GM21619 (cell line): ENCODE data around the gene ZRANB1.

ENCODE experiments used
- ATAC-seq: cut with Tn5 transposase; IDR thresholded peaks from one replicate; pipeline ENCODE4 v1.9.1; 2021; ENCODE audit not compliant: unreplicated experiment

Gene ZRANB1

DNA sequence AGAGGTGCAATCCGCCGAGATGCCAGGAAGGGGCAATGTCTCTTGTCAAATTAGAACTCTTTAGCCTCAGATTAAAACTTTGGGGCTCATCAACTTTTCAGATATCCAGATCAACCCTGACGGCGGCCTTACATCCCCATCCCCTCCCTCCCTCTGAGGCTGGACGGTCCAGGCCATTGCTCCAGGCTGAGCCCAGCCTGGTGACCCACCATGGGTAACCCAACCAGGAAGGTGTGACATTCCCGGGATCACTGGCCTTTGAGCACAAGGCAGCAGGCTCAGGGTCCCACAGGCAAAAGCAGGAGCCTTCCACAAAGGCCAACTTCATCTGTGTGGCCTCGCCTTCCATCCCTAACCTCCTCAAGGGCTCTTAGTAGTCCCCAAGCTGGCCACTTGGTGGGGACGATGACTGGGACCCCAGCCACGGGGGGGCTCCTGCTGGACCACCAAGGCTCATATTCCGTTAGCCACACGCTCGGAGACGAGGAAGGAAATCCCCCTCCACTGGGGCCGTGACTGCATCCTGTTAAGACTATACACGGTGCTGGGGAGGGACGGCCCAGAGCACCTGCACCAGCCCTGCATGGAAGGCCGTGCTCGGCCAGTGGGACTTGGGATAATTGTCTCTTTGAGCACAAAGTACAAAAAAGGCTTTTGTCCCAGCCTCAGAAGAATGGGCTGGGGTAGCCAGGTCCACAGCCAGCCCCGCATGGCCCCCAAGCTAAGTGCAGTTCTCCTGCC, 62.8 kb downstream of the ZRANB1 start:
- no peak for ATAC-seq

GRCh38 chr10:125005312-125006187, 63.6 kb downstream of the ZRANB1 start:
- ATAC-seq = no peak

- ATAC-seq = no peak
Measured at GRCh38 chr10:125006188-125006680, 64.3 kb downstream of the ZRANB1 start.

GRCh38 chr10:125006921-125007426, 65.1 kb downstream of the ZRANB1 start:
- ATAC-seq = no peak

- no peak for ATAC-seq
Measured at GRCh38 chr10:125007436-125007835, 65.5 kb downstream of the ZRANB1 start.

DNA sequence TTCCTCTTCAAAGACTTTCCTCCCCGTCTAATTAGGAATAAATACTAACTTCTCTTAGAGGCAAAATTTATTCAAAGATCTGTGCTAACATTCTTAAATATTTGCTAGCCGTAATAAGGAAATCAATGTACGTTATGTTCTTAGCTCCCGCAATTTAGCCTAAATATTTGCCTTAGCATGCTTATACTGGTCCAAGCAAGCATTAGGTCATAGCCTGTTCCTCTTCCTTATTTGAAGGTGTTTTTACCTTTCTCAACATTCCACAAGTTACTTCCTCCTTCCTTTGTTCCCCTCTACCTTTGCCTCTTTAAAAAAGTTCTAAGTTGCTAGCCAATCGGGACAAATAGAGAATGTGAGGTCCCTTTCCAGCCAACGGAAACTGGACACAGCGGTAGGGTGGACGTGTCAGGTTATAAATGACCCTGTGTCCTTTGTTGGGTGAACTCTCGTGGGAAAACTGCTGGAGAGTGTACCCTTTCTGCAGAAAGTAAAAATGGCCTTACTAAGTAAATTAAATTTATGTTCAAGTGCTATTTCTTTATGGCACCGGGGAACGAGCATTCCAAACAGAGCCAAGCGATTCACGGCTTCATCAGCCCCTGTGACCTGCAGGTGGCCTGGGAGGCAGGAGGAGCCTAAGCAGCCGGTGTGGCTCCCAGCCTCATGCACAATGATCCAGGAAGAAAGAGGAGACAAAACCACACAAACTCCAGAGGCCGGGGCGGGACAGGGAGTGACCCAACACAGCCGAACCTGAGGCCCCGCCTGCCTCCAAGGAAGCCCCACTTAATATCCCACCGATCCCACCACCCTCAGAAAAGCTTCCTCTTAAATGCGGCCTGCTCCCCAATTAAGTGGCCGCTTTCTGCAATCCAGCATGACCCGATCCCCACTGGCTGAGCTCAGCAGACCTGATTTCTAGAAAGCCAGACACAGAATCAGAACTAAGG, 67.0 kb downstream of the ZRANB1 start:
- no peak for ATAC-seq

- no peak for ATAC-seq
Measured at GRCh38 chr10:125009661-125010161, 67.8 kb downstream of the ZRANB1 start.

DNA sequence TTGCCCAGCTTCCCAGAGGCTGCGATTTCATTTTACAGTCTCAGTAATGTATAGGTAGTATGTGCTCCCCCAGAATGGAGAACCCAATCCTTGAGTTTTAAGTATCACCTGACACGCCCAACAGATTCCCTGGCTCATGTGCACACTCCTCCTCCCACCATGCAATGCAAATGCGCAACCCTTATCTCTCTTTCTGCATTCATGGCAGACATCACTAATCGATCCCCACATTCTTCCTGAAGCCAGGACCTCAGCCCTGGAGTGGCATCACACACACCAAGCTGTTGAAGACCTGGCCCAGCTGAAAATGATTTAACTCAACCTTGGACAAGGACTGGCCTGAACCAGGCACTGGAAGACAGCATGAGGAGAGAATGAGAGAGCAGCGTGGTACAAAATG, 68.4 kb downstream of the ZRANB1 start:
- no peak for ATAC-seq

- ATAC-seq = no peak
Measured at GRCh38 chr10:125011171-125011925, 69.4 kb downstream of the ZRANB1 start.

GRCh38 chr10:125011926-125012705, 70.2 kb downstream of the ZRANB1 start:
- ATAC-seq = no peak

DNA sequence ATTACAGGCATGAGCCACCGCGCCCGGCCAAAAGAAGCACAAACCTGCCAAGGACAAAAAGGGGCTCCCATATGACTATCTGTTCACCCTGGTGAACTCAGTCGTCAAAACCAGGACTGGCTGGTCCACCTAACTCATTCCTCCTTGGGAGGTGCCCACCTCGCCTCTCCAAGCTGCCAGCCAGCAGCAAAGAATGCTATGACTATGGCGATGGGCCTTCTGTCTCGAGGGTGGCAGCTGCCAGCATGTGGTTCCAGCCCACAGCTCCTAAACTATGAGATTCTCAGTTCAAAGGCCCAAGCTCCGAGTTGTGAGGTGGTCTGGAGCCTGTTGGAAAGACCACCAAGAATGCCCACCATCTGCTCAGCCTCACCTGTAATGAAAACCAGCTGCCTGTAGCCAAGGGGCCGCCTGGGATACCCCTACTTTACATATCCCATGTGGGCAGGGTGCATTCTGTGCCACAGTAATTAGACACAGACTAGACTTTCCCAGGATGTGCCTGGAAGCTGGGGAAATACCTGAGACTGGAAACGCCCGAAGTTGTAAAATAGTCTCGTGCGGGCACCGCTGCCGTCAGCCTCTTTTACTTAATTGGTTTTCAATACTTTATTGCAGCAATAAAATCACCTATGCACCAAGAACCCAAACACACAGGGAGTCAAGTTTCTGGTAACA, 71.1 kb downstream of the ZRANB1 start:
- ATAC-seq = no peak

- no peak for ATAC-seq
Measured at GRCh38 chr10:125013529-125013872, 71.6 kb downstream of the ZRANB1 start.

DNA sequence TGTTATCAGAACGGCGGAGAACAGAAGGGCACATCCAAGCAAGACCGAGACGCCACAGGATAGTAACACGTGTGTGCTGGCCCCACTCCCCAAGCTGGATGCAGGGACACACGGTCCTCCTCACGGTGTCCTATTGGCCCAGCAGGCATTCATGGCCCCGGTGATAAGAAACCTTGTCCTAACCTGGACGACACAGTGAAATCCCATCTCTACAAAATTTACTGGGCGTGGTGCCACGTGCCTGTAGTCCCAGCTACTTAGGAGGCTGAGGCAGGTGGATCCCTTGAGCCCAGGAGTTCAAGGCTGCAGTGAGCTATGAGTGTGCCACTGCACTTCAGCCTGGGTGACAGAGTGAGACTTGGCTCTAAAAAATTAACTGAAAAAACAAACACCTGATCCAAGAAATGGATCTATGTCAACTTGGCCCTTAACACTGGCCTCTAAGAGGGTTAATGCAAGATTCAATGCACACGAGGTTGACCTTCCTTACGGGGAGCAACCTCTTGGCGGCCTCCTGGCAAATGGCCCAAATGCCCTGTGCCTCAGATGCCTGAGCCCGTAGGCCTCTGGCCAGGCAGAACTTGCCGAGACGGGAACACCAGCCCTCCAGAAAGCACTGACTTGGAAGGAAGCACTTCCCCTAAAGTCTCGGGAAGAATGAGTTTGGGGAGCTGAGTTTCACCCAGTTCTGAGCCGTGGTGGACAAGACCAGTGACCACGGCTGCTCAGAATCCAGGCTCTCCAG, 72.3 kb downstream of the ZRANB1 start:
- ATAC-seq = no peak

DNA sequence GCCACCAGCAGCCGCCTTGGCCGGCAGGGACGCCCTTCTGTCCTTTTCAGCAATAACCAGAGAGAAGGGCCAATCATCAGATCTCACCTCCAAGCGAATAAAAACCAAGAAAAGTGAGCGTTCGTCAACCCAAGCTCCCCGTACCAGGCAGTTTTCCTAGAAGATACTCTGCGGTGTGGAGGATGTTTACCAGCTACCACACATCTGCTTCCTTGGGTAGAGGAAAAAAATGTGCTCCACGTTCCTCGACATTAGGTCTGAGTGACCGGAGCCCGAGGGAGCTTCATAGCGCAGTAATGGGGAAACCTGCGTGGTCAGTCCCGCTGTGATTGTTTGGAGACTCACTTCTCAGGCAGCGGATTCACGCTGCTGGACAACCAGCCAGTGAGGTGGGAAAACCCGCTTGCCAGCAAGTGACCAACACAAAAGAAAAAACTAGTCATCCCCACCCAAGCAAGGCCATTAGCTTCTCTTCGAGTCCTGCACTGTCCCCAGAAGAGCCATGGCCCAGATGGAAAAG, 73.0 kb downstream of the ZRANB1 start:
- ATAC-seq = no peak

DNA sequence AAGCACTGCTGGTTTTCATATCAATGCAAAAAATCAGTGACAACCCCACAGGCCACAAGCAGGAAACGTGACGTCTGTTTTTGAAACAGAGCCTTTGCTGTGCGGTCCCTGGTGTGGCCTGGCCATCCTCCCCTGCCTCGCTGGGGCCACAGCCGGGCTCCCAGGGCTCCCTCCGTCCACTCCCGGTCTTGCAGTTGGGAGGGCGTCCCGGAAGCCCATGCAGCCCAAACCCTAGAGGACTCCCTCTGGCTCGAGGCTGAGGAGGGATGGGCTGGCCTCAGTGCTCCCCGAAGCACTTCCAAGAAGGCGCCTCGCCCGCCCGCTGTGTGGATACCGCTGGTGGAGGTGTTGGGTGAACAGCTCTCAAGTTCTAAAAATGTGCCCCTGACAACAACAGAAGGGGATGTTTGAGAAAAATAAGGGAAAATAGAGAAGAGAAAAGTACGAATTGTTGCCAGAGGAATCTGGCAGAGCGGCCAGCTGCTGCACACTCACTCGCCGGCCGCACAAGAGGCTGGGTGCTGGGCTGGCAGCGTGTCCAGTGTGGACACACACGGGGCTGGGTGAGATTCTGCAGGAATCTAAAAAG, 73.5 kb downstream of the ZRANB1 start:
- ATAC-seq = no peak

- ATAC-seq = no peak
Measured at GRCh38 chr10:125016123-125016522, 74.2 kb downstream of the ZRANB1 start.

DNA sequence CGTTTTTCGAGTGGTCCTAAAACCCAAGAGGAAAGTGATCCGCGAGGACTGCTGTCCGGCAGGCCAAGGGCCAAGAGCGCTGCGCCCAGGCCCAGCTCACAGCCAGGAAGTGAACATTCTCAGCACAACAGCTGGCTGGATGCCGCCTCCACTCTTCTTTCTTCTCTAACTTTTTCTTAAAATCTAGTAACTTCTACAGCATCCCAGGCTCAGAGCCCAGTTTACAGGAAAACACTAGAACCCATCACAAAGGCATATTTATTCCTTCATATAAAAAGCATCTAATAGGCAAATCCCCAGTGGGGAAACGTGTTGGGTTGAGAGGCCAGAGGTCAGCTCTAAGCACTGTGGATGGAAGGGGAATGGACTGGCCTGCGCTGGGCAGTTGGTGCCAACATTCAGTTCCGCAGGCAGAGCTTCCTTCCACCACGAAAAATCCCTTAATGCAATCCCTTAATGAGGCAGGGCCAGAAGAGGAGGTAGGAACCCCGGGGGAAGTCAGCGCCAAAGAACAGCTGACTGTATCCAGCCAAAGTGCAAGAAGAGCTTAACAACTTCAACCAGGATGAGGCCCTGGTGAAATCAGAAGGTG, 74.8 kb downstream of the ZRANB1 start:
- ATAC-seq = no peak
